ENCODE data around the gene TRIM29.

The TRIM29 gene

DNA sequence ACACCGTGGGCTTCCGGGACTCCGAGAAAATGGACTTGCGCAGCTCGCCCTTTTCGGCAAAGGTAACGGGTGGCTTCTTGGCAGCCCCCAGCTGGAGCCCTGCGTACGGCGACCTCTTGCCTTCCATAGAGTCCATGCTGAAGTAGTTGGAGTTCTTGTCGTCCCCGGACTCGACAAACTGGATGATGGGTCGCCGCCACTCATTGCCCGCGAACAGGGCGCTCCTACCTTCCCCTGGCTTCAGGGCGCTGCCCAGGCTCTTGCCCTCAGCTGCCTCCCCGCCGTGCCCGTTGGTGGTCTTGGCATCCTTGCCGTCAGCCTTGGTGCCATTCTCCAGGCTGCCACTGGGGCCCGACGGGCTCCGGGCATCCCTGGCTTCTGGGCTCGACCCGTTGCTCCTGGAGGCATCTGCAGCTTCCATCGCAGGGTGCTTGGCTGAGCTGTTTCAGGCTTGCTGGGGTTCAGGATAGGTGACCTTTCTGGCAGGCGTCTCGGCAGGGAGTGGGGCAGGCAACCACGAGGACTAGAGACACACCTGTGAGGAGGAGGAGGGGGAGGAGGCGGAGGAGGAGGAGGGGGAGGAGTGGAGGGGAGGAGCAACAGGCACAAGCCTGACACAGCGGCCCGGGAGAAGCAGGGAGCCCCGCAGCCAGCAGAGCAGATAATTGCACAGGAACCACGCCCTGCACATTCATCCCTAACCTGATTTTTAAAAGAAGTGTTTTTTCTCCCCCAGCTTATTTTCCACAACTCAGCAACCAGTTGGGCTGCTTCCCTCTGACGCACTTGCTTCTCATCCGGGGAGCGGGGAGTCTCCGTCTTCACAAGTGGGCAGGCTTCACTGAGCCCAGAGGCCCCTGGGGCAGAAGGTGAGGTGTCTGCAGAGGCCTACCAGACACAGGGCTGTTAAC is at the start of gene TRIM29:
Gene TRIM29 (minus strand): TSS at position 503 of the 911 bp plus-strand sequence. CDS start 82 bp downstream, at position 421.
- DNase-seq: peak; percentile 7 to 11

- DNase-seq: peak; percentile 32 to 49
Measured at GRCh38 chr11:120186774-120187591, 49.1 kb upstream of the TRIM29 start.

- DNase-seq: no peak
Measured at GRCh38 chr11:120186456-120186773, 48.5 kb upstream of the TRIM29 start.

- DNase-seq: no peak
Measured at GRCh38 chr11:120185706-120186455, 48.0 kb upstream of the TRIM29 start.

DNA sequence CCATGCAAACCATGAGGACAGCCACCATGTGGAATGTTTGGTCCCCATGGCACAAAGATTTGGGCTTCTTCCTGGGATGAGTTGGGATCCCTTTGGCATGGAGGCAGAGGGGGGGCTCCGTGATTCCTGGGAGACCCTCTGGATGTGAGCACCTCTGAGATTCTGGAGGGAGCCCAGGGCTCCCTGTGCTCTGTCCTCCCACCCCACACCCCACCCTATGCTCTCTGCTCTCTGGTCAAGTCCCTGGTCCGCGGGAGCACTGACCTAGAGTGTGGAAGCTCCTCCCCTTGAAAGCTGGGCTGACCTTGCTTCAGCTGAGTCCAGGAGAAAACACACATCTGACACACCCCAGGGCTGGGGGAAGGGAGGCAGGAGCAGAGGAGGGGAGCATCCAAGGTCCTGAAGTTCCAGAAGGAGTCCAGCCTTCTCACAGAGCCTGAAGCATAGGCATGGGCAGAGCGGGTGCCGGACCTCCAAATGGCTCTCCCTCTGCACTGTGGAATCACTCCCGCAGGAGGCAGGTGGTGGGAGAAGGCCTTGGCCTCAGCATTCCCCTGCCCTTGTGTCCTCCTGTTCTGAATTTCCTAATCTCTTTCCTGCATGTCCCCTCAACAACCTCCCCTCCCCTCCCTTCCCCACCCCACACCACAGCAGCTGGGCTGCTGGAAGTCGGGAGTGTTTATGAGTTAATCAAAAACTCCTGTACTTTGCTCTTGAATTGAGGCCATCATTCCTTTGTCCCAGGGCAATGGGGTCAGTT is 47.2 kb upstream of the TRIM29 start:
- DNase-seq: no peak

DNA sequence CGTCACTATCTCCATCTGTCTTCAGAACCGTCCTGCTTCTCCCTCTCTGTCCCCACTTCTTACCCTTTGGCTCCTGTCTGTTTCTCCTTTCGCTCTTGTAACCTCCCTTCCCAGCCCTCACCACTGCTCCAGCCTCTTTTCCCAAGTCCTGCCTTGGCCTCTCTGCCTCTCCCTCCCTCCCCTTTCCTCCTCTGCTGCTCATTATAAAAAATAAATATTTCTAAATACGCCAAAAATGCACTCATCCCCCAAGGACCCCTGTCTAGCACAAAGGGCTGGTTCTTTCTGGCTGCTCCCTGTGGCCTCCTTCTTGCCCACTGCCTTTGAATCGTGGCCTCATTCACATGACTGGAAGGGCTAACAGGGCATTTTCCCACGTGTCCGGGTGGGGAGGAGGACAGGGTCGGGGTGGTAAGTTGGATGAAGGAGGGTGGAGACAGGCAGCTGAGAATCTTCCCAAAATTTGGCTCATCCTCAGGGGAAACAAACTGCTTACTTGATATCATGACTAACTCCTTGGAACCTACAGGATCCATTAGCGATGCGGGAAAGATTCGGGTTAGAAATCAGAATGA is 46.5 kb upstream of the TRIM29 start:
- DNase-seq: peak in 1 of 2 experiments; percentile 5

DNA sequence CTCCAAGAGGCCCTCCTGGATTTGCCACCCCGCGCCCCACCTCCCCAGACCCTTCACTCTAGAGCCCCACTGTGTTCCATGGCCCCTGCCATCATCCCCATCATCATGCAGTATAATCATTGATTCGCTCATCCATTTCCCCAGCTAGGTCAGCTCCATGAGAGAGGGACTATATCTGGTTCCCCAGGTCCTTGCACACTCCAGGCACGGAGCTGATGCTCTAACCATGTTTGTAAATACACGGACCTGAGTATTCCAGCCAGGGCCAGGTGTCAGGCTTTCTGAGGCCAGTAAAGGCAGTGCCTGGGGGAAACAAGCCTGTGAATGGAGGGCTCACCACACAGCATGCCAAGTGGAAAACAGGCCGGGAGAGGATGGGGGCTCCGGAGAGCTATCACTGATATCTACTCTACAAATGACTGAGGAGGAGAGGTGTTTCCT is 45.8 kb upstream of the TRIM29 start:
- DNase-seq: peak in 1 of 2 experiments; percentile 4

GRCh38 chr11:120182790-120183491 is 45.0 kb upstream of the TRIM29 start:
- DNase-seq: peak; percentile 16 to 19

DNA sequence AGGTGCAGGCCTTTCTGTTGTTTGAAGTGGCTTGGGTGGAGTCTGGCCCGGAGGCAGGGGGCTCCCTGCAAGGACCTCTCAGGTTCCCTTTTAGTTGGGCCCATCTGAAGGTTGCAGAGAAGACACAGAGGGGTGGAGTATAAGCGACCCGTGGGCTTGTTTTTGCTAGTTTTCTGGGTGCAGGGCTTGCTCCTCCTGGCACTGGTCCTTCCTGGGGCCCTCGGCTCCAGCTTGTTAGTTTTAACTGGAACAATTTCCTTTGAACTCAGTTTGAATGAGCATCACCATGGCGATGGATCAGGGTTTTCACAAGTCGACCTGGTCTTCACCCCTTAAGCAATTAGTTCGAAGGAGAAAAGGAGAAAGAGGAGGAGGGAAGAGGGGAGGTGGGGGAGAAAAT is 44.5 kb upstream of the TRIM29 start:
- peak in 1 of 2 experiments; percentile 9 for DNase-seq

- DNase-seq: peak in 1 of 2 experiments; percentile 4
Measured at GRCh38 chr11:120181376-120181975, 43.6 kb upstream of the TRIM29 start.

GRCh38 chr11:120180551-120181232 is 42.8 kb upstream of the TRIM29 start:
- DNase-seq: peak in 1 of 2 experiments; percentile 9

GRCh38 chr11:120180063-120180462 is 42.1 kb upstream of the TRIM29 start:
- DNase-seq: peak in 1 of 2 experiments; percentile 4

GRCh38 chr11:120179057-120179672 is 41.3 kb upstream of the TRIM29 start:
- DNase-seq: peak in 1 of 2 experiments; percentile 4

DNA sequence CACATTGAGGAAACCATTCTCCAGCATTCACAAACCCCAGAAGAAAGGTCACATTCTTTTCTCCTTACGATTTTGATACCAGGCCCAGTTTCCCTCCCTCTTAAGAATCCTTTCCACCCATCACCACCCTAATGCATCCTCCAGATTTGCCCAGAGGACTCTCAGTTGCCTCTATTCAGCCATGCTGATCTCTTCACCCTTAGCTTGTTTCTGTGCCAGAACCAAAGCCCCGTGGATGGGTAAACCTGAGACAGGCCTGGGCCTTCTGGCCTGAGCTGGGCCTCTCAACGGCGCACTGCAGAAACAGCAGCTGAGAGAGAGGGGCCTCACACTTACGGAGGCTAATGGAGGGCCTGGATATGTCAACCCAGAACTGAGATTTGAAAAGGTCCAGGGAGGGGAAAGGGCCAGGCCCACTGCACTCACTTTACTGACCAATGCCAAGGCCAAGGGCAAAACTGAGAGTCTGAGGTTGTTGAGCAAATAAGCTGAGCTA is 40.7 kb upstream of the TRIM29 start:
- DNase-seq: peak in 1 of 2 experiments; percentile 7

DNA sequence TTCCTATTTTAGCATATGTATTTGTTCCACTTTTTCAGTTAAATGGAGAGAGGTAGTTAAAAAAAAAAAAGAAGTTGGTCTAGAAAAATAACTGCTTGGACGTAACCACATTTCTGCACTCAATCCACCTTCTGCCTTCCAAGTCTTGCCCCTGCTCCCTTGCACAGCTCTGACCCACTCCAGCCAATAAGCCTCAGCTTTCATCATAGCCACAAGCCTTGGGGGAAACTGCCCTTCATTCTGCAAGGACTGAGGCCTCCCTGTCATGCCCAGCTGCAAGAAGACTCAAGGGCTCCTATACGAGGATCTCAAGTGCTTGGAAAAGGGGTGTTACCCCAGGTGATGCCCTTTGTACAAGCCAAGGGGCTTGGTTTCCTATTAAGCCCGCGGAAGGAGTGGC is 37.0 kb upstream of the TRIM29 start:
- DNase-seq: peak in 1 of 2 experiments; percentile 7

DNA sequence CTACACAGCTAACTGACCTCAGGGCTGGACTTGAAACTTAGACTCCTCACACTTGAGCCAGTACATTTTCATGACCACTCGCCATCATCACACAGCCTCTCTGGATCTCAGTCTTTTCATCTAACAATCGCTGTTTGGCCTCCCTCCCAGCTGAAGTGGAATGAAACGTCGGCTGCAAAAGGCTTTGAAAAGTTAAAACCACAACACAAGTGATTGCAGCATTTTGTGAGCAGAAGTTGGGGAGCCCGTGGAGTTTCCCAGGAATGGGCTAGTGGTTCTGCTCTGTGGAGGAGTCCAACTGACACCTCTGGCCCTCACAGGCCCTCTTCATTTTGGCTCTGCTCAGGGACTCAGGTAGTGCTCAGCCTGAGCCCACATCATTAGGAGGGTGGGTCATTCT is 35.9 kb upstream of the TRIM29 start:
- no peak for DNase-seq

GRCh38 chr11:120173019-120173705 is 35.2 kb upstream of the TRIM29 start:
- DNase-seq: no peak

DNA sequence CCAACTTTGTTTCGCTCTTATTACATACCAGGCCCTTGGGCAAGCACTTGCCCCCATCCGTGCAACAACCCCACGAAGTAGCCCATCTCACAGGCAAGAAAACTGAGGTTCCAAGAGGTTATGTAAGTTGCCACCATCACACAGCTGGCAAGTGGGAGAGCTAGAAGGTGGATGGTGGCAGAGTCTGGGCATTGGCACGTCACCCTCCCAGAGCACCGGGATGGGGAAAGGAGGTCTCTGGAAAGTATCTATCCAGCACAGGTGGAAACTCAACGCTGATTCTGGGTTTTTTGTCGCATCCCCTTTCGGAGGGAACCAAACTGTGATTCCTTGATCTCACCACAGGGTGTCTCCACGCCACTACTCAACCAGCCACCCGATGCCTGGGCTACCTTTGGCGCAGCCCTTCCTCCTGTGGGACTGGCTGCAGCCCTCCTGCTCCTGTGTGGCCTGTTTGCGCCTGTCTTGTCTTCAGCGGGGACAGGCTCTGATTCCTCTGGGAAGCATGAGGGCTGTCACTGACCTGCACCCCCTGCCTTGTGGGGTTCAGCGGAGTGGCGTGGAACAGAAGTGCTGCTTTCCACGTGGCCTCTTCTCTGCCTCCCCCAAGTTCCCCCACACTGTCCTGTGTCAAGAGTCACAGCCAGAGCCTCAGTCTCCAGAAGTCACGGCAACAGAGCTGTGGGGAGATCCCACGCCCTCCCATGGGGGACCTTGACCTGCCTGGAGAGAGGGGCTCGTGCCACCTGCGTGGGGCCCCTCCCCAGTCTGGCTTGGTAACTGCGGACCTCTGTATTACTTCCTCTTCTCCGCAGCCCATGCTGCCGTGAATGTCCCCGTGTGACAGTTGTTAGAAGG is 34.4 kb upstream of the TRIM29 start:
- peak; percentile 58 to 64 for DNase-seq

Data from activated T-cell treated with anti-CD3 and anti-CD28 coated beads, Interleukin-2, amount 50 U/mL, for 48 hours (primary cell).